ENCODE results near the gene SNX32. TPM values are rescaled to one million over a fixed set of nuclear protein-coding genes. Genes with fewer than 3 reads are reported as not detected.

SNX32 gene
- total and polyA plus RNA-seq, 2 of the 13 experiments (the other 11 are each of a cell fraction or from before 2014, with no cell fraction given): 0.09 to 0.34 TPM

DNA sequence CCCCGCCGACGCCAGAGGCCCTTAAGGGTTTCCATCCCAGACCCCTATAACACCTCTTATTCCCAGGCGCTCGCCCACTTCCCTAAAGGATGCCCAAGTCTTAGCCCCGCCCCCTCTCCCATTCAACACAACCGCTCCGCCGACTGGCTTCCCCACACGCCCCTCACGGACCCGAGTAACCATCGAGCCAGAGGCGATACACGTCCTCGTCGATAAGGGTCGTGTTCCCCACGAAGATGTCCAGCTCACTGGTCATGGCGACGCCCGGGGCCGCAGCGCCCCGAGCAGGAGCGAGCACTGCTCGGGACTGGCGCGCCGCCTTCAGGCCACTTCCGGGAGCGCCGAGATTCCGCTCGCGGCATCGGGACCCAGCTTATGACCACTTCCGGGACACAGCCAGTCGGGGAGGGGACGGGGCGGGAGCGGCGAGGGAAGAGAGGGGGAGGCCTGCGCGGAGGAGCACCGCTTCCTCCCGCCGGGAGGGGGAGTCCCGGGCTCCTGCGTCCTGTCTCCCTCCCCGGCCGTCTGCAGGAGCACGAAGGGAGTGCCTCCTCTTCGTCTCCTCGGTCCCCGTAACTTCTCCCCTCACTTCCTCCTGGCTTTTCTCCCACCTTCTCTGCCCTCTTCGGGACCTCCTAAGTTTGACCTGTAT, 54.5 kb downstream of the SNX32 start, which contains the start of gene FIBP (continued):
- TF ChIP-seq, protein P1, sequence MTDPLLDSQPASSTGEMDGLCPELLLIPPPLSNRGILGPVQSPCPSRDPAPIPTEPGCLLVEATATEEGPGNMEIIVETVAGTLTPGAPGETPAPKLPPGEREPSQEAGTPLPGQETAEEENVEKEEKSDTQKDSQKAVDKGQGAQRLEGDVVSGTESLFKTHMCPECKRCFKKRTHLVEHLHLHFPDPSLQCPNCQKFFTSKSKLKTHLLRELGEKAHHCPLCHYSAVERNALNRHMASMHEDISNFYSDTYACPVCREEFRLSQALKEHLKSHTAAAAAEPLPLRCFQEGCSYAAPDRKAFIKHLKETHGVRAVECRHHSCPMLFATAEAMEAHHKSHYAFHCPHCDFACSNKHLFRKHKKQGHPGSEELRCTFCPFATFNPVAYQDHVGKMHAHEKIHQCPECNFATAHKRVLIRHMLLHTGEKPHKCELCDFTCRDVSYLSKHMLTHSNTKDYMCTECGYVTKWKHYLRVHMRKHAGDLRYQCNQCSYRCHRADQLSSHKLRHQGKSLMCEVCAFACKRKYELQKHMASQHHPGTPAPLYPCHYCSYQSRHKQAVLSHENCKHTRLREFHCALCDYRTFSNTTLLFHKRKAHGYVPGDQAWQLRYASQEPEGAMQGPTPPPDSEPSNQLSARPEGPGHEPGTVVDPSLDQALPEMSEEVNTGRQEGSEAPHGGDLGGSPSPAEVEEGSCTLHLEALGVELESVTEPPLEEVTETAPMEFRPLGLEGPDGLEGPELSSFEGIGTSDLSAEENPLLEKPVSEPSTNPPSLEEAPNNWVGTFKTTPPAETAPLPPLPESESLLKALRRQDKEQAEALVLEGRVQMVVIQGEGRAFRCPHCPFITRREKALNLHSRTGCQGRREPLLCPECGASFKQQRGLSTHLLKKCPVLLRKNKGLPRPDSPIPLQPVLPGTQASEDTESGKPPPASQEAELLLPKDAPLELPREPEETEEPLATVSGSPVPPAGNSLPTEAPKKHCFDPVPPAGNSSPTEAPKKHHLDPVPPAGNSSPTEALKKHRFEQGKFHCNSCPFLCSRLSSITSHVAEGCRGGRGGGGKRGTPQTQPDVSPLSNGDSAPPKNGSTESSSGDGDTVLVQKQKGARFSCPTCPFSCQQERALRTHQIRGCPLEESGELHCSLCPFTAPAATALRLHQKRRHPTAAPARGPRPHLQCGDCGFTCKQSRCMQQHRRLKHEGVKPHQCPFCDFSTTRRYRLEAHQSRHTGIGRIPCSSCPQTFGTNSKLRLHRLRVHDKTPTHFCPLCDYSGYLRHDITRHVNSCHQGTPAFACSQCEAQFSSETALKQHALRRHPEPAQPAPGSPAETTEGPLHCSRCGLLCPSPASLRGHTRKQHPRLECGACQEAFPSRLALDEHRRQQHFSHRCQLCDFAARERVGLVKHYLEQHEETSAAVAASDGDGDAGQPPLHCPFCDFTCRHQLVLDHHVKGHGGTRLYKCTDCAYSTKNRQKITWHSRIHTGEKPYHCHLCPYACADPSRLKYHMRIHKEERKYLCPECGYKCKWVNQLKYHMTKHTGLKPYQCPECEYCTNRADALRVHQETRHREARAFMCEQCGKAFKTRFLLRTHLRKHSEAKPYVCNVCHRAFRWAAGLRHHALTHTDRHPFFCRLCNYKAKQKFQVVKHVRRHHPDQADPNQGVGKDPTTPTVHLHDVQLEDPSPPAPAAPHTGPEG (CRISPR knock-in tag; IDR thresholded peaks at IDR 0.05): no peak
- TF ChIP-seq, protein P2, sequence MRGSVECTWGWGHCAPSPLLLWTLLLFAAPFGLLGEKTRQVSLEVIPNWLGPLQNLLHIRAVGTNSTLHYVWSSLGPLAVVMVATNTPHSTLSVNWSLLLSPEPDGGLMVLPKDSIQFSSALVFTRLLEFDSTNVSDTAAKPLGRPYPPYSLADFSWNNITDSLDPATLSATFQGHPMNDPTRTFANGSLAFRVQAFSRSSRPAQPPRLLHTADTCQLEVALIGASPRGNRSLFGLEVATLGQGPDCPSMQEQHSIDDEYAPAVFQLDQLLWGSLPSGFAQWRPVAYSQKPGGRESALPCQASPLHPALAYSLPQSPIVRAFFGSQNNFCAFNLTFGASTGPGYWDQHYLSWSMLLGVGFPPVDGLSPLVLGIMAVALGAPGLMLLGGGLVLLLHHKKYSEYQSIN (CRISPR knock-in tag; IDR thresholded peaks at IDR 0.05; ENCODE audit: borderline replicate concordance): no peak
- TF ChIP-seq ZNF772 (CRISPR knock-in tag; IDR thresholded peaks at IDR 0.05) (no peak), ZNF670 (CRISPR knock-in tag; IDR thresholded peaks at IDR 0.05; ENCODE audit: borderline replicate concordance) (no peak), KDM5A (IDR thresholded peaks at IDR 0.05; ENCODE audit: borderline replicate concordance, low read length) (peak; percentile 24; the same call in 1 of the 2 replicates), MED13 (CRISPR knock-in tag; IDR thresholded peaks at IDR 0.05) (0 out of 2 replicates have a peak, but pooled peaks have one; percentile 33), SSRP1 (CRISPR knock-in tag; IDR thresholded peaks at IDR 0.05) (no peak), FOXO1 (CRISPR knock-in tag; IDR thresholded peaks at IDR 0.05) (0 out of 2 replicates have a peak, but pooled peaks have one; percentile 40), ZNF878 (CRISPR knock-in tag; IDR thresholded peaks at IDR 0.05) (0 out of 2 replicates have a peak, but pooled peaks have one; percentile 72), ZNF383 (CRISPR knock-in tag; IDR thresholded peaks at IDR 0.05; ENCODE audit: borderline replicate concordance) (no peak), ISX (CRISPR knock-in tag; conservative IDR thresholded peaks at IDR 0.05) (no peak), DR1 (CRISPR knock-in tag; IDR thresholded peaks at IDR 0.05) (no peak), ZNF879 (CRISPR knock-in tag; IDR thresholded peaks at IDR 0.05) (no peak), SALL2 (CRISPR knock-in tag; IDR thresholded peaks at IDR 0.05) (peak; percentile 57), KDM6A (CRISPR knock-in tag; IDR thresholded peaks at IDR 0.05; ENCODE audit: low read depth) (no peak), ZFP37 (CRISPR knock-in tag; IDR thresholded peaks at IDR 0.05; ENCODE audit: borderline replicate concordance) (no peak), ZNF24 (IDR thresholded peaks at IDR 0.05) (no peak), ZBTB7A (CRISPR knock-in tag; IDR thresholded peaks at IDR 0.05) (no peak), JDP2 (CRISPR knock-in tag; IDR thresholded peaks at IDR 0.05; ENCODE audit: borderline replicate concordance) (no peak), ZNF737 (CRISPR knock-in tag; IDR thresholded peaks at IDR 0.05; ENCODE audit: borderline replicate concordance) (no peak), ZNF672 (CRISPR knock-in tag; IDR thresholded peaks at IDR 0.05) (no peak), KDM1A (CRISPR knock-in tag; IDR thresholded peaks at IDR 0.05) (no peak), AKAP8 (CRISPR knock-in tag; IDR thresholded peaks at IDR 0.05) (no peak)
- TF ChIP-seq, protein P3, sequence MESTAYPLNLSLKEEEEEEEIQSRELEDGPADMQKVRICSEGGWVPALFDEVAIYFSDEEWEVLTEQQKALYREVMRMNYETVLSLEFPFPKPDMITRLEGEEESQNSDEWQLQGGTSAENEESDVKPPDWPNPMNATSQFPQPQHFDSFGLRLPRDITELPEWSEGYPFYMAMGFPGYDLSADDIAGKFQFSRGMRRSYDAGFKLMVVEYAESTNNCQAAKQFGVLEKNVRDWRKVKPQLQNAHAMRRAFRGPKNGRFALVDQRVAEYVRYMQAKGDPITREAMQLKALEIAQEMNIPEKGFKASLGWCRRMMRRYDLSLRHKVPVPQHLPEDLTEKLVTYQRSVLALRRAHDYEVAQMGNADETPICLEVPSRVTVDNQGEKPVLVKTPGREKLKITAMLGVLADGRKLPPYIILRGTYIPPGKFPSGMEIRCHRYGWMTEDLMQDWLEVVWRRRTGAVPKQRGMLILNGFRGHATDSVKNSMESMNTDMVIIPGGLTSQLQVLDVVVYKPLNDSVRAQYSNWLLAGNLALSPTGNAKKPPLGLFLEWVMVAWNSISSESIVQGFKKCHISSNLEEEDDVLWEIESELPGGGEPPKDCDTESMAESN (CRISPR knock-in tag; conservative IDR thresholded peaks at IDR 0.05): peak; percentile 79
